ACC112 (cell line): ENCODE data around the gene LIN9.

Source experiments
- H2AFZ ChIP-seq: fragments of 200-600 bp; sonication (generic); one replicate; pipeline ENCODE4 v1.6.0; 2017; ENCODE audit warnings: antibody characterized with exemption, low read length; ENCODE audit not compliant: unreplicated experiment
- H3K27ac ChIP-seq: fragments of 200-600 bp; sonication (generic); 2 replicates; pipeline ENCODE4 v1.5.1; 2014; ENCODE audit warnings: low read depth, mild to moderate bottlenecking, antibody characterized with exemption, low read length, moderate library complexity
- H3K27me3 ChIP-seq: fragments of 200-600 bp; sonication (generic); 2 replicates; pipeline ENCODE4 v1.6.1; 2014; ENCODE audit warnings: mild to moderate bottlenecking, antibody characterized with exemption, low read length, moderate library complexity, mixed read lengths; ENCODE audit not compliant: insufficient read depth
- H3K36me3 ChIP-seq: fragments of 200-600 bp; sonication (generic); 2 replicates; pipeline ENCODE4 v1.6.1; 2016; ENCODE audit warnings: mild to moderate bottlenecking, antibody characterized with exemption, low read length, moderate library complexity, mixed read lengths; ENCODE audit not compliant: insufficient read depth
- H3K4me1 ChIP-seq: fragments of 200-600 bp; sonication (generic); one replicate; pipeline ENCODE4 v1.6.1; 2016; ENCODE audit warnings: low read length, mixed read lengths; ENCODE audit not compliant: insufficient read depth, unreplicated experiment, control insufficient read depth
- H3K4me3 ChIP-seq: fragments of 200-600 bp; sonication (generic); 2 replicates; pipeline ENCODE4 v1.5.1; 2014; ENCODE audit warnings: mild to moderate bottlenecking, low read depth, low read length
- H3K79me2 ChIP-seq: fragments of 200-600 bp; sonication (generic); one replicate; pipeline ENCODE4 v1.6.0; 2016; ENCODE audit warnings: low read length; ENCODE audit not compliant: control insufficient read depth, unreplicated experiment, insufficient read depth

The LIN9 gene

GRCh38 chr1:226216056-226216455, 92.9 kb downstream of the LIN9 start:
- H3K4me3 ChIP-seq: no peak overlapping the region
- no peaks in the 10 kb centered on the region for H3K36me3 ChIP-seq
- no peaks in the 10 kb centered on the region for H3K4me1 ChIP-seq
- H3K27ac ChIP-seq: no peak overlapping the region
- no peak overlapping the region for H2AFZ ChIP-seq
- no peaks in the 10 kb centered on the region for H3K79me2 ChIP-seq
- no peaks in the 10 kb centered on the region for H3K27me3 ChIP-seq

DNA sequence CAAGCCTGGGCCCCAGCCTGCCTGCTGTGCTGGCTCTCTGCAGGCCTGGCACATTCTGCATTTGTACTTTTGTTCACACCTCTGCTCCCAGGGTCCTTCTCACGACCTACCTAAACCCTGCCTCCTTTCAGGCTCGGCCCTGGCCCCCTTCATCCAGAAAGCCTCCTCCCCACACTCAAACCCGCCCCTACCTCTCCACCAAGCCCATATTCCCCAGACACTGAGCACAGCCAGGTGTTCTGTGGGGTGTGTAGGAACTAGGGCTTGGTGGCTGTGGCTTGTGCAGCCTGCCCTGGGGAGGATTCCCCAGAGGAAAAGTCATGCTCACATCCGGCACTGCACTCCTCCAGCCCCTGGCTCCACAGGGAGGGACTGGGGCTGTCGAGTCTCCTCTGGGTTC, 93.7 kb downstream of the LIN9 start:
- Histone ChIP-seq H3K36me3 (no peaks in the 10 kb centered on the region), H3K79me2 (no peaks in the 10 kb centered on the region), H2AFZ (no peak overlapping the region), H3K27me3 (no peaks in the 10 kb centered on the region), H3K4me3 (no peak overlapping the region), H3K27ac (no peak overlapping the region), H3K4me1 (no peaks in the 10 kb centered on the region)

- no peaks in the 10 kb centered on the region; the same call in 1 of the 2 replicates for H3K27me3 ChIP-seq
- H2AFZ ChIP-seq: no peak overlapping the region
- H3K79me2 ChIP-seq: no peaks in the 10 kb centered on the region
- no peak overlapping the region for H3K27ac ChIP-seq
- no peak overlapping the region for H3K4me3 ChIP-seq
- H3K4me1 ChIP-seq: no peaks in the 10 kb centered on the region
- H3K36me3 ChIP-seq: no peaks in the 10 kb centered on the region
Measured at GRCh38 chr1:226212545-226212944, 96.4 kb downstream of the LIN9 start.

DNA sequence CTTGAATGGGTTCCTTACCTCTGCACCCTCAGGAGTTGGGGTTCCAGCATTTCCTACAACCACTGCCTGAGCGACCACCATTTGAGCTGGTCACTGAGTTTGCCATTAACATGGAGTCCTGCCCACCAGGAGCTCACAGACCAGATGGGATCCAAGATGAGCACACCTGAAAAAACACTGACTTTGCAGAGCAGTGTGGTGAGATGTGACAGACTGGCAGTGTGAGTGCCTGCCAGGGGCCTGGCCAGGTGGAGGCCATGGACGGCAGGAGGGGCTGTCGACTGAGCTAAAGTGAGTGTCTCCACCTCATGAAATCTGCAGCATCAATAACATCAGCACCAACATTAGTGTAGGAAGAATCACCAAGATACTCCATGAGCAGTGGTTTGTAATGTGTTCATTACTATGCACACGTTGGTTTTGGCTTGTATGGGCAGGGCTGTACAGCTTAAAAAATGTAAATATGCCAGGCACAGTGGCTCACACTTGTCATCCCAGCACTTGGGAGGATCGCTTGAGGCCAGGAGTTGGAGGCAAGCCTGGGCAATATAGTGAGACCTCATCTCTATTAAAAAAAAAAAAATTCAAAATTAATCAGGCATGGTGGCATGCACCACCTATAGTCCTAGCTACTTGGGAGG, 97.7 kb downstream of the LIN9 start:
- H2AFZ ChIP-seq: no peak overlapping the region

GRCh38 chr1:226210571-226211176, 98.3 kb downstream of the LIN9 start:
- no peaks in the 10 kb centered on the region; the same call in 1 of the 2 replicates for H3K27me3 ChIP-seq
- no peak overlapping the region for H2AFZ ChIP-seq
- H3K4me3 ChIP-seq: no peak overlapping the region
- H3K4me1 ChIP-seq: no peaks in the 10 kb centered on the region
- H3K27ac ChIP-seq: no peak overlapping the region
- no peaks in the 10 kb centered on the region for H3K36me3 ChIP-seq
- no peaks in the 10 kb centered on the region for H3K79me2 ChIP-seq

More for the DNA sequence above, 97.7 kb downstream of the LIN9 start:
- no peaks in the 10 kb centered on the region for H3K36me3 ChIP-seq
- no peak overlapping the region for H3K4me3 ChIP-seq
- no peak overlapping the region for H3K27ac ChIP-seq
- no peaks in the 10 kb centered on the region for H3K4me1 ChIP-seq
- no peaks in the 10 kb centered on the region for H3K79me2 ChIP-seq
- no peaks in the 10 kb centered on the region; the same call in 1 of the 2 replicates for H3K27me3 ChIP-seq

DNA sequence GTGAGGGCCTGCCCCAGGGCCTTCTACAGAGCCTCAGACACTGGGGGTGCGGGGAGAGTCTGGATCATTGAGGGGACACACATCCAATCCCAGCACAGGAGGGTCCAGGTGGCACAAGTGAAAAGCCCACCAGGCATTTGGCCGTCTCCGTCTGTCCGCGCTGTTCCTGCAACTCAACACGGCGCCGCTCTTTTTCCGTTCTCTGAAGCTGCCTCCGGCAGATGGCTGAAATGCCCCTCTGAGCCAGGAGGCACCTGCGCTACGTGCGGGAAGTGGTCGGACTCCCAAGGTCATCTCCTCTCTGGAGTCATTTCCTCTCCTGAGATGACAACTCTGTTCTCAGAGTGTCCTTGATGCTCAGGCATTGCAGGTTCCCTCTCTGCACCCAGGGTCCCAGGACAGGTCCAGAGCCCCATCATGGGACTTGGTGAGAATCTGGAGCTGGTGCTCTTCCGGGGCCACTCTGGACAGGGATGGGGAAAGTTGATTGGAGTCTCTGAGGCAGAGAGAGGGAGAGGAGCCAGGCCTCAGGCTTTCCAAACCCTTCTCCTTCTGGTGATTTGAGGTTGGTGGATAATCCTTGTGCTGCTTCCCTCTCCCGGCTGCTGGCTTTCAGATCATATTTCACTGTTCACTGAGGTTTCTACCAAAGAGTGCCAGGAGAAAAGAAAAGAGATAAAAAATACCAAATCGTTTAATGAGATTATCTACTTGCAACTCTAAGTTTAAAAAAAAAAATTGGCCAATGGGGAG, 99.5 kb downstream of the LIN9 start:
- no peaks in the 10 kb centered on the region for H3K36me3 ChIP-seq
- no peaks in the 10 kb centered on the region; the same call in 1 of the 2 replicates for H3K27me3 ChIP-seq
- no peaks in the 10 kb centered on the region for H3K79me2 ChIP-seq
- H3K4me1 ChIP-seq: no peaks in the 10 kb centered on the region
- H3K4me3 ChIP-seq: no peak overlapping the region
- no peak overlapping the region for H3K27ac ChIP-seq
- H2AFZ ChIP-seq: no peak overlapping the region

DNA sequence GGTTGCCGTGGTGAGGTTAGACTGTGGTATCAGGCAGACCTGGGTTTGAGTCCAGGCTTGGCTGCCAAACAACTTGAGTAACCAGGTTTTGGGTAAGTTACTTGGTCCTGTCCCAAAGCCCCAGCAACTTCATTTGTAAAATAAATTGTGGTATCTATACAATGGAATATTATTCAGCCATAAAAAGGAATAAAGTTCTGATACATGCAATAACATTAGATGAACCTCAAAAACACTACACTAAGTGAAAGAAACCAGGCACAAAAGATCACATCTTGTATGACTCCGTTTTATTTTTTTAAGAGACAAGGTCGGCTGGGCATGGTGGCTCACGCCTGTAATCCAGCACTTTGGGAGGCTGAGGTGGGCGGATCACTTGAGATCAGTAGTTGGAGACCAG, 101.9 kb downstream of the LIN9 start:
- H3K4me1 ChIP-seq: no peaks in the 10 kb centered on the region
- H3K36me3 ChIP-seq: no peaks in the 10 kb centered on the region
- no peak overlapping the region for H3K27ac ChIP-seq
- H3K4me3 ChIP-seq: no peak overlapping the region
- H3K27me3 ChIP-seq: no peaks in the 10 kb centered on the region; the same call in 1 of the 2 replicates
- H2AFZ ChIP-seq: no peak overlapping the region
- H3K79me2 ChIP-seq: no peaks in the 10 kb centered on the region

GRCh38 chr1:226204198-226204597, 104.8 kb downstream of the LIN9 start:
- Histone ChIP-seq H2AFZ (no peak overlapping the region), H3K4me3 (no peak overlapping the region), H3K27me3 (0 out of 2 replicates have a peak, but pooled peaks cover 5% of the 10 kb centered on the region), H3K36me3 (no peaks in the 10 kb centered on the region), H3K4me1 (no peaks in the 10 kb centered on the region), H3K27ac (no peak overlapping the region), H3K79me2 (no peaks in the 10 kb centered on the region)

DNA sequence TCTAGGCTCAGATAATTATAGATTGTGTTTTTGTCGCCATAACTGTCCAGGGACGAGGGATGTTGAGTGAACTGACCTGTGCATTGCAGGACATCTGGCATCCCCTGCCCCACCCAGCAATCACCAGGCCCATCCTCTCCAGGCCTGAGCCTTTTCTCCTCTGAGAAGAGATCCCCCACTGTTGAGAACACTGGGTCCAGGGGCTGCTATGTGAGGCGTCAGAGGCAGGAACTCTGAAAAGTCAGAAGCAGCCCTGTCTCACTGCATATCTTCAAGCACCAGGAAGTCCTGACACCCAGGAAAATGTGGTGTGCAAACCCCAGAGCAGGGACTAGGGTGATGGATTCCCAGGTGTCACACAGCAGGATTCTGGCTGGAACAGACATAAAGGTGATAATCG, 105.3 kb downstream of the LIN9 start:
- H3K27ac ChIP-seq: no peak overlapping the region
- no peaks in the 10 kb centered on the region for H3K4me1 ChIP-seq
- H2AFZ ChIP-seq: no peak overlapping the region
- no peaks in the 10 kb centered on the region for H3K79me2 ChIP-seq
- no peaks in the 10 kb centered on the region for H3K36me3 ChIP-seq
- no peak overlapping the region for H3K4me3 ChIP-seq
- 0 out of 2 replicates have a peak, but pooled peaks cover 5% of the 10 kb centered on the region for H3K27me3 ChIP-seq

DNA sequence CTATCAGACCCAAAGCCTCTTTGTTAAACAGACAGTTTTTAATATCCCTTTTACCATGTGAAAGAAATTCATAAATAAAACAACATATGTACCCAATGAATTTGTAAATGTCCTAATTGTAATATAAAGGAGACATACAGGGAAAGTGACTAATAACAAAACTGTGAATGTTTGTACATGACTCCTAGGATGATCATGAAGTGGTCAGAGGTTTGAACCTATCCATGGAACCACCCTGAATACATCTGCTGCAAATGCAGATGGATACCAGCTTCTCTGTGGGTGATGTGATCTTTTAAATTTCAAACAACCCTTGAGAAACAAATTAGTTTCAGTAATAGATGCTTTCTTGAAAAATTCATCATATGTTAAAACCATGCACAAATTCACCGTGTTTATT, 105.7 kb downstream of the LIN9 start:
- Histone ChIP-seq H3K27me3 (0 out of 2 replicates have a peak, but pooled peaks cover 5% of the 10 kb centered on the region), H3K4me1 (no peaks in the 10 kb centered on the region), H3K27ac (no peak overlapping the region), H3K79me2 (no peaks in the 10 kb centered on the region), H3K36me3 (no peaks in the 10 kb centered on the region), H3K4me3 (no peak overlapping the region), H2AFZ (no peak overlapping the region)
